HEK293T (cell line): ENCODE data around the gene THRB.

Experiments
- CTCF ChIA-PET: fragments of 350-600 bp; formaldehyde crosslinking; extraction: SDS; loops from one replicate; lab custom pipeline; 2021; ENCODE audit warnings: antibody characterized with exemption, inconsistent platforms; lab: Yijun Ruan, JAX
- POLR2A ChIA-PET: fragments of 350-600 bp; formaldehyde crosslinking; extraction: SDS; loops from one replicate; lab custom pipeline; 2020; ENCODE audit warnings: antibody characterized with exemption, inconsistent platforms; lab: Yijun Ruan, JAX
- DNase-seq: peaks from one replicate; pipeline ENCODE4 v3.0.0; 2012; ENCODE audit warnings: mixed read lengths; ENCODE audit errors: extremely low spot score
- ARNT ChIP-seq: fragments of 450-650 bp; IDR thresholded peaks from 2 replicates; pipeline ENCODE4 v1.6.1; 2017; ENCODE audit warnings: mild to moderate bottlenecking
- BHLHE40 ChIP-seq: fragments of 450-650 bp; IDR thresholded peaks from 2 replicates; pipeline ENCODE4 v1.6.1; 2016; ENCODE audit warnings: mild to moderate bottlenecking, moderate library complexity, borderline replicate concordance
- CTBP1 ChIP-seq: fragments of 450-650 bp; IDR thresholded peaks from 2 replicates; pipeline ENCODE4 v1.6.1; 2016; ENCODE audit warnings: borderline replicate concordance
- ELF4 ChIP-seq: fragments of 450-650 bp; IDR thresholded peaks from 2 replicates; pipeline ENCODE4 v1.6.1; 2017; ENCODE audit warnings: antibody characterized with exemption
- FOXA1 ChIP-seq: fragments of 450-650 bp; IDR thresholded peaks from 2 replicates; pipeline ENCODE4 v1.6.1; 2016; ENCODE audit warnings: mild to moderate bottlenecking
- FOXK2 ChIP-seq: fragments of 450-650 bp; IDR thresholded peaks from 2 replicates; pipeline ENCODE4 v1.6.1; 2016; ENCODE audit warnings: mild to moderate bottlenecking
- FOXM1 ChIP-seq: fragments of 450-650 bp; IDR thresholded peaks from 2 replicates; pipeline ENCODE4 v1.6.1; 2017; ENCODE audit warnings: mild to moderate bottlenecking, borderline replicate concordance
- HDGF ChIP-seq: fragments of 450-650 bp; IDR thresholded peaks from 2 replicates; pipeline ENCODE4 v1.6.1; 2017; ENCODE audit warnings: antibody characterized with exemption, borderline replicate concordance
- L3MBTL2 ChIP-seq: fragments of 450-650 bp; conservative IDR thresholded peaks from 2 replicates; pipeline ENCODE4 v1.6.1; 2016; ENCODE audit warnings: mild to moderate bottlenecking
- LEF1 ChIP-seq: fragments of 450-650 bp; IDR thresholded peaks from 2 replicates; pipeline ENCODE4 v1.6.1; 2017; ENCODE audit warnings: mild to moderate bottlenecking, borderline replicate concordance
- NFRKB ChIP-seq: fragments of 450-650 bp; IDR thresholded peaks from 2 replicates; pipeline ENCODE4 v1.6.1; 2016; ENCODE audit warnings: mild to moderate bottlenecking, moderate library complexity
- SP1 ChIP-seq: fragments of 450-650 bp; IDR thresholded peaks from 2 replicates; pipeline ENCODE4 v1.6.1; 2017
- SUZ12 ChIP-seq: fragments of 450-650 bp; IDR thresholded peaks from 2 replicates; pipeline ENCODE4 v1.6.1; 2016; ENCODE audit warnings: mild to moderate bottlenecking
- TARDBP ChIP-seq: fragments of 450-650 bp; IDR thresholded peaks from 2 replicates; pipeline ENCODE4 v1.6.1; 2016
- ZNF384 ChIP-seq: fragments of 450-650 bp; IDR thresholded peaks from 2 replicates; pipeline ENCODE4 v1.6.1; 2016
- TF ChIP-seq, protein P1 (sequence below): fragments of 450-650 bp; IDR thresholded peaks from 2 replicates; pipeline ENCODE4 v1.6.1; 2016

Gene THRB

GRCh38 chr3:24294150-24294549 lies 200.5 kb downstream of the THRB start:
- CTCF ChIA-PET: no interaction called here
- no peak for DNase-seq
- POLR2A ChIA-PET: no interaction called here
- no peak for TF ChIP-seq FOXM1
- no peak for TF ChIP-seq NFRKB
- TF ChIP-seq L3MBTL2: no peak
- no peak for TF ChIP-seq ZNF384
- no peak for TF ChIP-seq TARDBP

GRCh38 chr3:24291646-24292045 lies 203.0 kb downstream of the THRB start:
- no peak for DNase-seq
- TF ChIP-seq ARNT: no peak
- no peak for TF ChIP-seq SP1
- no peak for TF ChIP-seq L3MBTL2
- no peak for TF ChIP-seq TARDBP
- no peak for TF ChIP-seq HDGF
- no peak for TF ChIP-seq FOXM1
- TF ChIP-seq, protein P1, sequence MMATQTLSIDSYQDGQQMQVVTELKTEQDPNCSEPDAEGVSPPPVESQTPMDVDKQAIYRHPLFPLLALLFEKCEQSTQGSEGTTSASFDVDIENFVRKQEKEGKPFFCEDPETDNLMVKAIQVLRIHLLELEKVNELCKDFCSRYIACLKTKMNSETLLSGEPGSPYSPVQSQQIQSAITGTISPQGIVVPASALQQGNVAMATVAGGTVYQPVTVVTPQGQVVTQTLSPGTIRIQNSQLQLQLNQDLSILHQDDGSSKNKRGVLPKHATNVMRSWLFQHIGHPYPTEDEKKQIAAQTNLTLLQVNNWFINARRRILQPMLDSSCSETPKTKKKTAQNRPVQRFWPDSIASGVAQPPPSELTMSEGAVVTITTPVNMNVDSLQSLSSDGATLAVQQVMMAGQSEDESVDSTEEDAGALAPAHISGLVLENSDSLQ: no peak
- ChIA-PET POLR2A (no interaction called here), CTCF (no interaction called here)

DNA sequence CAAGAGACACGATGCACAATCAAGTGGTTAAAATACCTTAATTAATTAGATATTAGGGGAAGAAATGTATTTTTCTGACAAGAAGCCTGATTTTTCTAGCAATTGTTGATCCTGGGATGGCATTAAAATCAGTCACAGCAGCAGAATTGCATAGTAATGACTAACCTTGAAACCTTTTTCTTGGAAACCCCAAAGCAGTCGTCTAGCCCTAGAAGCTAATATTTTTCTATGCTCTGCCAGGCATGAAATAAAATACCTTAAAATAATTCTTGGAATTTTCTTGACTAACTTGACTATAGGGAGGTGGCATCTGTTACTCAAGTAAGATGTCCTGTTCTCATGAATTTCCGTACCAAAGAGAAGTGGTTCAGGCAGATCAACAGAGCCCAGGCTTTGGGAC lies 204.1 kb downstream of the THRB start:
- TF ChIP-seq TARDBP: no peak
- no peak for TF ChIP-seq NFRKB
- TF ChIP-seq ZNF384: no peak
- no peak for TF ChIP-seq SP1
- TF ChIP-seq ARNT: no peak
- no peak for TF ChIP-seq FOXM1
- TF ChIP-seq, protein P1: no peak
- no peak for TF ChIP-seq SUZ12
- no peak for TF ChIP-seq CTBP1
- no peak for TF ChIP-seq FOXA1
- TF ChIP-seq LEF1: no peak
- no peak for TF ChIP-seq BHLHE40
- no peak for TF ChIP-seq L3MBTL2
- no peak for TF ChIP-seq ELF4
- no peak for DNase-seq
- ChIA-PET CTCF (no interaction called here), POLR2A (no interaction called here)

DNA sequence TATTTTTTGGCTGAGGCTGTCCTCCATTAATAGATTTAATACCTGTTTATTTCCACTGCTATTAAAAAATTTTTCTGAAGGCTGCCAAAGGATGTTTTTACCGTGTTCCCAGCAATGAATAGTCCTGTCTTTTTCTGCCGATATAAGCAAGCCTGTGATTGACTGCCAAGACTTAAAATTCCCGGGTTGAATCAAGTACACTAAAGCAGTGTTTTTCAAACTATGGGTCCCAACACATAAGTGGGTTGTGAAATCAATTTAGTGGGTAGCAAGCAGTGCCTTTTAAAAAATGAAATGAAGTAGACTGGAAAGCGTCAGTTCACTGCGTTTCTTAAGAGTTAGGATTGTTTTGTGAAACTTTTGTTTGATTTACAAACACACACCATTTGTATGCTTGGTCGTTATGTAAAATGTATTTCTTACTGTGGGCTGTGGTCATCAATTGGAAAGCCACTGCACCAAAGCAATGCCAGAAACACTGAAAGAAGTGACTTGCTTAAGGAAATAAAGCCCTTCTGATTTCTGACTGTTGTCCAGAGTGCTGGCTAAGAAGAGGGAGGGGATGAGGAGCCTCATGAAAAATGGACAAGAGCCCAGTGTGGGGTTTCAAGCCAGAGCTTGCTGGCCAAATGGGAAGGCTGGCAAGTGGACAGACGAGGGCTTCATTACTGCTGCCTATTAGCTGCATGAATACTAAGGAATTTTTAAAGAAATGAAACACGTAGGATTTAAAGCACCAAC lies 206.0 kb downstream of the THRB start:
- DNase-seq: no peak
- TF ChIP-seq CTBP1 (no peak), ZNF384 (no peak), FOXM1 (no peak), HDGF (no peak), NFRKB (no peak), BHLHE40 (no peak), TARDBP (no peak), FOXK2 (no peak), FOXA1 (no peak), LEF1 (no peak), ARNT (no peak), L3MBTL2 (no peak), SP1 (no peak), SUZ12 (no peak), ELF4 (no peak)
- TF ChIP-seq, protein P1: no peak
- CTCF ChIA-PET: no interaction called here
- POLR2A ChIA-PET: no interaction called here

DNA sequence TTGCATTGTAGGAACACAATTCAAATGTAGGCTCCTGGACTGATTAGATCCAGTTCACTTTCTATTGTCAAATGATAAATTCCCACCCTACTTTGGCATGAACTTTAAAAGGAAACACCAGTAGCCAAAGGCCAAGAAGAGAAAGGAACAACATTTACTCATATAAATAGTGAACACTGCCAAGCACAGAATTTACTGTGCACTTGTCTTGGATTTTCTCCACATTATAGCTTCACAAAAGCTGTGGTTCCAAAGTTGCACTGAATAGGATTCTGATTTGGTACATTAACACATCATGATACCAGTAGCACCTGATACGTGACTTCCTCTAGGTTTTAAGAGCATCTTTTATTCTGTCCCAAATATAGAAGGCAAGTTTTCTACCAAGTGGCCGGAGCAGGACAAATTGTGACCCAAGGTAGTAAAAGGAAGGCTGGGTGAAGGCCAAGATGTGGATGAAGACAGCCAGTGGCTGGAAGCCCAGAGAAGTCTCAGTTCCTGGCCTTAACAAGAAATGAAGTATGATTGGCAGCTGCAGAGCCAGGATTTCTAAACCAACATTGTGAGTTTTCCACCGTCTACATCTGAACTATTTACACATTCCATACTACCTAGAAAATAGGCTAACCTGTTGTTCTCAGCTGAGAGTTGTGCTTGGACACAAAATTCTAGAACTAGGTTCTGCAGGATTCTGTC lies 206.7 kb downstream of the THRB start:
- DNase-seq: no peak
- POLR2A ChIA-PET: no interaction called here
- CTCF ChIA-PET: no interaction called here
- TF ChIP-seq ZNF384 (no peak), L3MBTL2 (no peak), HDGF (no peak), NFRKB (no peak), FOXA1 (no peak), FOXK2 (no peak), ELF4 (no peak), FOXM1 (no peak), TARDBP (no peak), SP1 (no peak), BHLHE40 (no peak), CTBP1 (no peak), SUZ12 (no peak)
- TF ChIP-seq, protein P1: no peak
